Measurements from ENCODE around the gene KRTCAP2. TPM values are rescaled to one million over a fixed set of nuclear protein-coding genes. Genes with fewer than 3 reads are reported as not detected.
"Not testable (repeated sequence)": the region's sequence is repeated elsewhere in the genome, so short reads cannot be mapped to it uniquely, and the experiment has no call there.

Gene KRTCAP2
- total and polyA plus RNA-seq, 2 experiments from 2014 or later = 189 to 484 TPM

DNA sequence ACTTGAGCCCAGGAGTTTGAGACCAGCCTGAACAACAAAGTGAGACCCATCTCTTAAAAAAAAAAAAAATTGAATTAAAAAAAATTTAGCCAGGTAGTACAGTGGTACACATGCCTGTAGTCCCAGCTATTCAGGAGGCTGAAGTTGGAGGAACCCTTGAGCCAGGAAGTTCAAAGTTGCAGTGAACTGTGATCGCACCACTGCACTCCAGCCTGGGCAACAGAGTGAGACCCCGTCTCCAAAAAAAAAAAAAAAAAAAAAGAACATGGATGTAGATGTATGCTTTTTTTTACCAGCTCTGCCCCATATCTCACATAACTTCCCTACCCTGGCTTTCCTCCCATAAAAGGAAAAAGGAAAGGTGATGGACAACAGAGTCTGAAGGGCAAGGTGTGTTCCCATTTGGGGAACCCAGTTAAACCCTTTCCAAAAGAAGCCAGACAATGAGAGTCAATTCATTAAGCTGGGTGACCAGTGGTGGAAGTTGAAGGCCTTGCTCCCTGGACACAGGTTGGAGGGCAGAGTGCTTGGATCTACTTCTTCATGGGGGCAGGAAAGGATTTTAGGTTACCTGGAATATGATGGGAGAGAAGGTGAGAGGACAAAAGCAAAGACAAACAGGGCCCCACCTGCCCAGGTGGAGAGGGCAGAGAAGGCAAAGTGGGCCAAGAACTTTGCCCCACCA, 2.9 kb downstream of the KRTCAP2 start:
- H3K9ac ChIP-seq = no peak overlapping the region
- WGBS, 2 experiments (ENCODE audit: low coverage in 1 of 2, low lambda C conversion rate in 2 of 2, missing lambda C conversion rate in 2 of 2) = 78 to 100% methylated on average over 1 to 2 of the region's 2 CpGs
- H3K9me2 ChIP-seq (ENCODE audit: insufficient read depth) = no peaks in the 10 kb centered on the region
- H3K27ac ChIP-seq = no peak overlapping the region
- H3K4me2 ChIP-seq (ENCODE audit: unreplicated experiment) = no peak overlapping the region
- no peaks in the 10 kb centered on the region for H4K20me1 ChIP-seq (ENCODE audit: insufficient read depth)
- H3K27me3 ChIP-seq (replicated peaks; ENCODE audit: insufficient read depth) = no peaks in the 10 kb centered on the region
- peaks cover 17% of the 10 kb centered on the region for H3F3A ChIP-seq (ENCODE audit: insufficient read depth)
- peaks cover 6% of the 10 kb centered on the region; the same call in 1 of the 2 replicates for H3K36me3 ChIP-seq (ENCODE audit: low read depth)
- H3K79me2 ChIP-seq (ENCODE audit: insufficient read depth) = peaks cover 32% of the 10 kb centered on the region
- no peak for TF ChIP-seq EZH2 (IDR thresholded peaks at IDR 0.05; ENCODE audit: insufficient read depth, poor library complexity, severe bottlenecking)
- no peak for TF ChIP-seq EZH2phosphoT487 (IDR thresholded peaks at IDR 0.05; ENCODE audit: insufficient read depth, low read depth)
- H2AFZ ChIP-seq = no peak overlapping the region
- H3K9me3 ChIP-seq (ENCODE audit: low read depth) = no peaks in the 10 kb centered on the region
- peaks cover 11% of the 10 kb centered on the region for H3K4me1 ChIP-seq (ENCODE audit: insufficient read depth)
- in situ Hi-C loops (cut with MboI) = no loop called here
- no peak overlapping the region for H3K4me3 ChIP-seq
- no peak for DNase-seq

DNA sequence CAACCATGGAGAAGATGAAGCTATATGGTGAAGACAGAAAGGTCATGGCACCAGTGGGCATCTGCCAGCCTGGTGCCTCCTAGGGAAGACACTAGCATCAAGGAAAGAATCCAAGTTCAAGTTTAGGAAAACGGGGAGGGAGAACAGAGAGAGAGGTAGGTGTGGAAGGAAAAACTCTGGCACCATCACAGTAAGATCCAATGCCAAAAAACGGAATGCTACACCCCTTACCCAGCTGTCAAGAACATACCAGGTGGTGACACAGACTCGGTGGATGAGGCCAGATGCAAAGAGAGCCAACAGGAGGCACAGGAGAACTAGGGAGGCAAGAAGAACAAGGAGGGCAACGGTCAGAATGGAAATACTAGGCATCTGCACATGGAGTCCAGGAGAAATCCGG, 3.6 kb downstream of the KRTCAP2 start:
- peaks cover 11% of the 10 kb centered on the region for H3K4me1 ChIP-seq (ENCODE audit: insufficient read depth)
- H3K27me3 ChIP-seq (replicated peaks; ENCODE audit: insufficient read depth) = no peaks in the 10 kb centered on the region
- no peak overlapping the region for H3K9ac ChIP-seq
- H3K36me3 ChIP-seq (ENCODE audit: low read depth) = peaks cover 6% of the 10 kb centered on the region; the same call in 1 of the 2 replicates
- H3K9me2 ChIP-seq (ENCODE audit: insufficient read depth) = no peaks in the 10 kb centered on the region
- H3F3A ChIP-seq (ENCODE audit: insufficient read depth) = peaks cover 17% of the 10 kb centered on the region
- in situ Hi-C loops (cut with MboI) = loop anchor here (5.0 kb wide), 1 partner anchor 77 kb away; no protein-coding TSS in a partner anchor
- H3K9me3 ChIP-seq (ENCODE audit: low read depth) = no peaks in the 10 kb centered on the region
- no peak overlapping the region for H3K4me2 ChIP-seq (ENCODE audit: unreplicated experiment)
- no peak overlapping the region for H3K4me3 ChIP-seq
- 40 to 42% methylated on average over 5 of the region's 5 CpGs for WGBS, 2 experiments (ENCODE audit: low coverage in 1 of 2, low lambda C conversion rate in 2 of 2, missing lambda C conversion rate in 2 of 2)
- H2AFZ ChIP-seq = no peak overlapping the region
- no peak for DNase-seq
- TF ChIP-seq EZH2 (IDR thresholded peaks at IDR 0.05; ENCODE audit: insufficient read depth, poor library complexity, severe bottlenecking) (no peak), EZH2phosphoT487 (IDR thresholded peaks at IDR 0.05; ENCODE audit: insufficient read depth, low read depth) (no peak)
- peaks cover 32% of the 10 kb centered on the region for H3K79me2 ChIP-seq (ENCODE audit: insufficient read depth)
- H4K20me1 ChIP-seq (ENCODE audit: insufficient read depth) = no peaks in the 10 kb centered on the region
- no peak overlapping the region for H3K27ac ChIP-seq

DNA sequence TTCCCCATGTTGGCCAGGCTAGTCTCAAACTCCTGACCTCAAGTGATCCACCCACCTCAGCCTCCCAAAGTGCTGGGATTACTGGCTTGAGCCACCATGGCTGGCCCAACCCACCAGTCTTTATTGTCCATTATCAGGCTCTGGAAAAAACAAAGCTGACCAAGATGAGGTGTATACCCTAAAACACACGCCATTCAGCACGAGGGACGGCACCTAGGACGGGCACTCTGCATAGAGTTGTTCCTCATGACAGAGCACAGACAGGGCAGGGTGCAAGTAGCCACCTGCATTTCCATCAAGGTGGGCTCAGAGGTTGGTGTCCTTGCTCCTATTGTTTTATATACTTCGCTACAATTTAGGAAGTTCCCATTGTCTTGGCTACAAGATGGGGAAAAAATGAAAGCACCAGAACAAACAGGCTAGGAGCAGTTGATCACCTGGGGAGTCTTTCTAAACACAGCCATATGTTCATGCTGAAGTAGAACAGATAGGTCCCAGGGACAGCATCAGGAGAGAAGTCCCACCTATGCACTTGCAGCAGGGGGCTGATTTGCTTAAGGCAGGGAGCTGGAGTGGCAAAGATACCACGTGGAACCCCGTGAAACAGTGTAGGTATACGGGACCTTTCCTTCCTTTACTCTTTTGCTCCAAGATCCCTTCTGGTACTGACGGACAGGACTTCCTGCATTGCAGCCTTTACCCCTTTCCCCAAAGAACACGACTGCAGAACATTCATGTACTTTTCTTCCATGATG, 4.5 kb downstream of the KRTCAP2 start:
- H3K36me3 ChIP-seq (ENCODE audit: low read depth) = peaks cover 6% of the 10 kb centered on the region; the same call in 1 of the 2 replicates
- no peaks in the 10 kb centered on the region for H3K27me3 ChIP-seq (replicated peaks; ENCODE audit: insufficient read depth)
- no peak for DNase-seq
- peaks cover 17% of the 10 kb centered on the region for H3F3A ChIP-seq (ENCODE audit: insufficient read depth)
- H3K9me3 ChIP-seq (ENCODE audit: low read depth) = no peaks in the 10 kb centered on the region
- 52 to 54% methylated on average over 10 of the region's 10 CpGs for WGBS, 2 experiments (ENCODE audit: low coverage in 1 of 2, low lambda C conversion rate in 2 of 2, missing lambda C conversion rate in 2 of 2)
- H3K9ac ChIP-seq = no peak overlapping the region
- no peaks in the 10 kb centered on the region for H3K9me2 ChIP-seq (ENCODE audit: insufficient read depth)
- H3K4me2 ChIP-seq (ENCODE audit: unreplicated experiment) = no peak overlapping the region
- TF ChIP-seq EZH2phosphoT487 (IDR thresholded peaks at IDR 0.05; ENCODE audit: insufficient read depth, low read depth) = no peak
- no peak for TF ChIP-seq EZH2 (IDR thresholded peaks at IDR 0.05; ENCODE audit: insufficient read depth, poor library complexity, severe bottlenecking)
- H3K4me1 ChIP-seq (ENCODE audit: insufficient read depth) = peaks cover 11% of the 10 kb centered on the region
- in situ Hi-C loops (cut with MboI) = loop anchor here (5.0 kb wide), 1 partner anchor 76 kb away; no protein-coding TSS in a partner anchor
- H3K79me2 ChIP-seq (ENCODE audit: insufficient read depth) = peaks cover 32% of the 10 kb centered on the region
- no peak overlapping the region for H3K4me3 ChIP-seq
- H2AFZ ChIP-seq = no peak overlapping the region
- no peak overlapping the region for H3K27ac ChIP-seq
- no peaks in the 10 kb centered on the region for H4K20me1 ChIP-seq (ENCODE audit: insufficient read depth)

DNA sequence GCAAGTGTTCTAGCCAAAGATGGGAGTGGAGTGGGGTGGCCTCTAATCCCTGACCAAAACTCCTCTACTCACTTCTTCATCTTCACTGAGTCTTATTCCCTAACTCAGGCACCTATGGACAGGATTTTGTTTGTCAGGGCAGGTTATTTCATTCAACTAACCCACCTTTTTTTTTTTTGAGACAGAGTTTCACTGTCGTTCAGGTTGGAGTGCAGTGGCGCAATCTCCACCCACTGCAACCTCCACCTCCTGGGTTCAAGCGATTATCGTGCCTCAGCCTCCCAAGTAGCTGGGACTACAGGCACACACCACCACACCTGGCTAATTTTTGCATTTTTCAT, 5.0 kb downstream of the KRTCAP2 start:
- not testable (repeated sequence) for H3K4me3 ChIP-seq; H2AFZ ChIP-seq; H3K27me3 ChIP-seq (replicated peaks; ENCODE audit: insufficient read depth); H3K36me3 ChIP-seq (ENCODE audit: low read depth); H3K4me2 ChIP-seq (ENCODE audit: unreplicated experiment); H3K9ac ChIP-seq; DNase-seq; H3K9me3 ChIP-seq (ENCODE audit: low read depth); H3K27ac ChIP-seq; H3K9me2 ChIP-seq (ENCODE audit: insufficient read depth); H4K20me1 ChIP-seq (ENCODE audit: insufficient read depth)
- 36 to 38% methylated on average over 4 of the region's 4 CpGs for WGBS, 2 experiments (ENCODE audit: low coverage in 1 of 2, low lambda C conversion rate in 2 of 2, missing lambda C conversion rate in 2 of 2)
- H3F3A ChIP-seq (ENCODE audit: insufficient read depth) = peaks cover 17% of the 10 kb centered on the region
- H3K79me2 ChIP-seq (ENCODE audit: insufficient read depth) = peaks cover 32% of the 10 kb centered on the region
- in situ Hi-C loops (cut with MboI) = loop anchor here (5.0 kb wide), 1 partner anchor 76 kb away; no protein-coding TSS in a partner anchor
- peaks cover 11% of the 10 kb centered on the region for H3K4me1 ChIP-seq (ENCODE audit: insufficient read depth)
